Fibroblast of skin of abdomen (primary cell): ENCODE measurements around the gene CYP2C8. TPM values are rescaled to one million over a fixed set of nuclear protein-coding genes. Genes with fewer than 3 reads are reported as not detected.
"Not testable (repeated sequence)": the region's sequence is repeated elsewhere in the genome, so short reads cannot be mapped to it uniquely, and the experiment has no call there.

Source experiments
- DNase-seq: peaks from one replicate; pipeline ENCODE4 v3.0.0-alpha.2; 2013
- polyA plus RNA-seq, 2 experiments: library from polyadenylated mRNA; unstranded; fragments of 120-200 nt; gene quantifications; one replicate each; pipeline ENCODE4 v1.2.1, GENCODE V29; 2013; ENCODE audit not compliant: insufficient read length in 2 of 2

Gene CYP2C8
- polyA plus RNA-seq (2013, experiment 1 of 2; ENCODE audit: insufficient read length), result not detected
- not detected for polyA plus RNA-seq (2013, experiment 2 of 2; ENCODE audit: insufficient read length)

DNA sequence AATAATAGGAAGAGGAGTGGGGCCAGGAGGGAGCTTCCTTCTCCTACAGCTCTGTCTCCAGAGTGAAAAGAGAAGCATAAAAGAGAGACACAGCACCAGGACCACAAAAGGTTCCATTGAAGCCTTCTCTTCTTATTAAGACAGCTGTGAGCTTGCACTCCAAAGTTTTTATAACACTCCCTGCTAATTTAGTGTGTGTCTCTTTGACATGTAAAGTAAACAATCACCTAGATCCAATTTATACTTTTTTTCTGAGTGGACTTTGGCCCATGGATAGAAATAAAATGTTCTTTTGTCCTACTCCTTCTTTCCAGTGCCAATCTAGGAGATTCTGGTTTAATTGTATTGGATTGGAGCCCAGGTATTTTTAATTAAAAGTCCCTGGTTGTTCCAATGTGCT lies at the start of gene CYP2C8:
CYP2C8 (minus strand) TSS at position 212 of the 400 bp plus-strand sequence; CDS start at position 117, 95 bp downstream.
- DNase-seq, result no peak

DNA sequence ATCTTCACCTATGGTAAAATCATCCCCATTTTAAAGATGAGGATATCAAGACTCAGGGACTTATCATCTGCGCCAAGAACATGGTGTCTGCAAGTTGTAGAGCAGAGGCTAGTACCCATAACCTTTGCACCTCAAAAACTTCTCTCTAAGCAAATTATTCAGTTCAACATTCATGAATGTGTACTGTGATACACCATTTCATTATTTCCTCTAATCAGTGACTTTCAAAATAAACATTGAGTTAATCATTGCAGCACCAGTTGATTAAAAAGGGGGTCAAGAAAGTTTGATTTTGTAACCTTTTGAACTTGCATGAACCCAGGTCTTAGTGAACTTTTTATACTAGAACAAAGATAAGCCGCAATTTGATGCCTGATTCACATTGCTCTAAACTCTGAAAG lies 47.6 kb upstream of the CYP2C8 start:
- DNase-seq, result no peak

DNA sequence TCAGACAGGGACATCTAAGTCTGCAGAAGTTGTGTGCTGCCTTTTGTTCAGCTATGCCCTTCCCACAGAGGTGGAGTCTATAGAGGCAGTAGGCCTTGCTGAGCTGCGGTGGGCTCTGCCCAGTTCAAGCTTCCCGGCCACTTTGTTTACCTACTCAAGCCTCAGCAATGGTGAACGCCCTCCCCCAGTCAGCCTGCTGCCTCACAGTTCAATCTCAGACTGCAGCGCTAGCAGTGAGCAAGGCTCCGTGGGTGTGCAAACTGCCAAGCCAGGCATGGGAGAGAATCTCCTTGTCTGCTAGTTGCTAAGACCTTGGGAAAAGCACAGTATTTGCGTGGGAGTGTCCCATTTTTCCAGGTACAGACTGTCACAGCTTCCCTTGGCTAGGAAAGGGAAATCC lies 41.5 kb upstream of the CYP2C8 start:
- DNase-seq, result not testable (repeated sequence)

DNA sequence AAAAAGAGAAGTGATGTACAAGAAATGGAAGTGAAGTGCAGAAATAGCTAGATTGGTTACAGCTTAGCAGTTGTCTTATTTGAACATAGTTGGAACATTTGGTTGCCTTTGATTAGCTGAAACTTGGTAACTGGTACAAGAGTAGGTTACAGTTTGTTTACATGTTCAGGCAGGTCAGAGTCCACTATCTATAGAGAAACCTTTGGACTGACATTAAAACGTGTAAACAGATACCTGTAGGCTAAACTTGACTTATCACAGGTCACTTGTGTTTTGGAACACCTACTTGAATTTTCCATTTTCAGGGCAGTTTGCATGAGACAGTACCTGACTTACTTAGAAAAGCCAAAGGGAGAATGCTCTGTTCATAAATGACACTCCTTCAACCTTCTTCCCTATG lies 28.5 kb upstream of the CYP2C8 start:
- DNase-seq, result no peak

DNA sequence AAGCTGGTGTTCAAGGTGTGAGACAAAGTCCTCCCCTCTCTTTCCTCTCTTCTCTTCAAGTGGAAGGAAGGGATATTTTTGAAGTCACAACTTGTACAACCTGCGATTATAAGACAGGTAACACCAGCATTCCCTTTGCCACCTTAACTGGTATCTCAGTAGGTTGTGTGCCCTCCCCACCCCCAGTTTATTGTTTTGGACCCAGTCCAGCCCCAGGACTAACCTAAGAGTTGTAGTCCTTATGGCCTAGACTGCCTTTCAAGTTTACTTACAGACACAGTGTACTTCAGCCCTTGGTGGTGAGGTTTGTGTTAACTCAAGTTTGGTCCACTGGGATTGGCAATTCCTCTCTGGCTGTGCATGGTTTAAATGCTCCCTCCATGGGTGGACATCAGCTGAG lies 26.8 kb upstream of the CYP2C8 start:
- DNase-seq, result no peak

DNA sequence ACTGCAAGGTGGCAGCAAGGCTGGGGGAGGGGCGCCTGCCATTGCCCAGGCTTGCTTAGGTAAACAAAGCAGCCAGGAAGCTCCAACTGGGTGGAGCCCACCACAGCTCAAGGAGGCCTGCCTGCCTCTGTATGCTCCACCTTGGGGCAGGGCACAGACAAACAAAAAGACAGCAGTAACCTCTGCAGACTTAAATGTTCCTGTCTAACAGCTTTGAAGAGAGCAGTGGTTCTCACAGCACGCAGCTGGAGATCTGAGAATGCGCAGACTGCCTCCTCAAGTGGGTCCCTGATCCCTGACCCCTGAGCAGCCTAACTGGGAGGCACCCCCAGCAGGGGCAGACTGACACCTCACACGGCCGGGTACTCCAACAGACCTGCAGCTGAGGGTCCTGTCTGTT lies 10.3 kb upstream of the CYP2C8 start:
- DNase-seq, result not testable (repeated sequence)

DNA sequence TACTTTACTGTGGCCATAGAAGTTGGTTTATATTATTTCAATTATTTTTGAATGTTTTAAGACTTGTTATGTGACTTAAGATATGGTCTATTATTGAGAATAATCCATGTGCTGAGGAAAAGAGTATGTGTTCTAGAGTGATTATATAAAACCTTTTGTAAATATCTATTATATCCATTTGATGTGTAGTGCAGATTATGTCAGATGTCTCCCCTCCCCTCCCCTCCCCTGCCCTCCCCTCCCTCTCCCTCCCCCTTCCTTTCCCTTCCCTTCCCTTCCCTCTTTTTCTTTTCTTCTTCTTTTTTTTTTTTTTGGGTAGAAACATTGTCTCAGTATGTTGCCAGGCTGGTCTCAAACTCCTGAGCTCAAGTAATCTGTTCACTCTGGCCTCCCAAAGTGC lies 8.3 kb upstream of the CYP2C8 start:
- DNase-seq, result no peak

DNA sequence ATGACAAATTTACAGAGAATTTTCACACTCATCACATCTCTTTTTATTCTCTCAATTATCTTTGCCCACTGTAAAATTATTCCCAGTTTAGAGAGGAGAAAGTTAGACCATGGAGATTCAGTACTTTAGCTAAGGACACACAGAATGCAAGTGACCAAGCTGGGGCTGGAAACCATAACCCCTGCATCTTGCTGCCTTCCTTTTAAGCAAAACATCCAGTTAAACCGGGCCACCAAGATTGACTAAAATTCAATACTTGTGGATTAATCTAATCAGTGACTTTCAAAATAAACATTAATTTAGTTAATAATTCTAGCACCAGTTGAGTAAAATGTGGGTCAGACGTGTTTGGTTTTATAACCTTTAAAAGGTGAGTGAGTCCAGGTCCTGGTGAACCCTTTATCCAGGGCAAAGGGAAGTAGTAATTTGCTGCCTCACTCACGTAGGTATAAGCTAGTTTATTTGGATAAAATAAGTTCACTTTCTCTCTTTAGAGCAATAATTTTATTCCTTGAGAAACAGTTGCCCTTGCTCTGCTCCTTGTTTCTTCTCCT lies 1.9 kb upstream of the CYP2C8 start:
- no peak for DNase-seq

DNA sequence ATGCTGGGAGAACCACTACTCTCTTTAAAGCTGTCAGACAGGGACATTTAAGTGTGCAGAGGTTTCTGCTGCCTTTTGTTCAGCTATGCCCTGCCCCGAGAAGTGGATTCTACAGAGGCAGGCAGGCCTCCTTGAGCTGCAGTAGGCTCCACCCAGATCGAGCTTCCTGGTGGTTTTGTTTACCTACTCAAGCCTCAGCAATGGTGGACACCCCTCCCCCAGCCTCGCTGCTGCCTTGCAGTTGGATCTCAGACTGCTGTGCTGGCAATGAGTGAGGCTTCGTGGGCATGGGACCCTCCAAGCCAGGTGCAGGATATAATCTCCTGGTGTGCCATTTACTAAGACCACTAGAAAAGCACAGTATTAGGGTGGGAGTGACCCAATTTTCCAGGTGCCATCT lies 5.2 kb downstream of the CYP2C8 start:
- not testable (repeated sequence) for DNase-seq

DNA sequence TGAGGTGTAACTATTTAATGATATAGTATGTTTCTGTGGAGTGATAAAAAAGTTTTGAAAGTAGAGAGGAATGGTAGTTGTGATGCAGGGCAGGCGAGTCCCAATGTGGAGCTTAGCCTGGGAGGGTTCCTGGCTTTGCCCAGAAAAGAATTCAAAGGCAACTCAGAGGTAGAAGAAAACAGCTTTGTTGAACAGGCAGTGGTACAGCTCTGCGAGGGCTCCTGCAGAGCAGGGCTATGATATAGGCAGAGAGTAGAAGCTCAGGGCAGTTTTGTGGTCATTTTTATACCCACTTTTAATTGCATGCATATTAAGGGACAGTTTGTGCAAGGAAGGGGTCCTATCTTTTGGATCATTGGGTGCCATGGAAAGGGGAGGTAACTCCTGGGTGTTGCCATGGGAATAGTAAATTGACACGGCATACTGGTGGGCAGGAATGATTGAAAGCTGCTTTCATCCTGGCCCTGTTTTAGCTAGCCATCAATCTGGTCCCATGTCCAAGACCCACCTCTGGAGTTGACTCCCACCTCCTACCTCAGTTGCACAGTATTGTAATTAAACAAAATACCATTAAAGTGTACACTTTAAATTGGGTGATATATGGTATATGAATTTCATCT lies 12.4 kb downstream of the CYP2C8 start:
- DNase-seq, result no peak

DNA sequence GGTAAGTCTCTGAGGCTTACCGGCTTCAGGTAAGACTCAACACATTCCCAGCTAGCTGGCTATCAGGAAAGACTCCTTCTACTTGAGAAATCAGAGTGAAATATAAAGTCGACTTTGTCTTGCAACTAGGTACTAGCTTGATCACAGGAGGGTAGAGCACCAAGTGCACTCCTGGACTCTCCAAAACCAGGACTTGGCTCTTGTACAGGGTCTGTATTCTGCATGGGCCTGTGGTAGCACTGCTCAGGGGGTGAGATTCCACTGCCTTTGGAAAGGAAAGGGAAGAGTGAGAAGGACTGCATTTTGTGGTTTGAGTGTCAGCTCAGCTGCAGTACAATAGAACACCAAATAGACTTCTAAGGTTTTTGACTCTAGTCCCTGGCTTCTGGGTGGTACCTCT lies 19.4 kb downstream of the CYP2C8 start:
- DNase-seq, result no peak

DNA sequence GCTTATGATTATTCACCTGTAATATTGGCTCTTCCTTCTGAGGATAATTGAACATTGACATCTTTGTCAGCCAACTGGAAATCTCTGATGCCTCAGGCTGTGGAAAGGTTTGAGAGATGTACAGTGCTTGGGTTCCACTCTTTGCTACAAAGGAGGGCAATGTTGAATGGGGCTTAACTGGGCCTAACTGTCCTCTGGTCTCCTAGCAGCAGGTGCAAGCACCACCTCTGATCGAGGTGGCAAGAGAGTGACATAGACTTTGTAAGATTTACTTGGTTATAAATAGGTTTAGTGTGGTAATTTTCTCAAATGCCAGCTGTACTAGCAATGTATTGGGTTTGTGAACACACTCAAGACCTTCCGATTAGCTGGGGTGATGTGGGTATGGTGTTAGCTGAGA lies 21.1 kb downstream of the CYP2C8 start:
- DNase-seq, result no peak

DNA sequence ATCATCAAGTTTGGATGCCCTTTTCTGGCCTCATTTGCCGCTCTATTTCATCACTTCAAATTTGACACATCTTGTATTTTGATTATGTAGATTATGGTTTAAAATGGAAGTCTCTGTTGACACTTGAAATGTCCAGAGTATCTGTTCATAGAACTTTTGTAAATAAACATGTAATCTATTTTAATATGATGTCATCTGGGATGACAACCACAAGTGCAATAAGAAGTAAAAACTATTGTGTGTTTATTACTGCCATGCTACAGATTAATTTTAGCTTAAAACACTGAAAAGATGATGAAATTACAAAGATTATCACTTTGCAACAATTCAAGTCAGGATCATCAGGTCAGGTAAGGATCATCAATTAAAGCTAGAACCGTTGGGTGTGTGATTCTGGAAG lies 30.0 kb downstream of the CYP2C8 start:
- no peak for DNase-seq

DNA sequence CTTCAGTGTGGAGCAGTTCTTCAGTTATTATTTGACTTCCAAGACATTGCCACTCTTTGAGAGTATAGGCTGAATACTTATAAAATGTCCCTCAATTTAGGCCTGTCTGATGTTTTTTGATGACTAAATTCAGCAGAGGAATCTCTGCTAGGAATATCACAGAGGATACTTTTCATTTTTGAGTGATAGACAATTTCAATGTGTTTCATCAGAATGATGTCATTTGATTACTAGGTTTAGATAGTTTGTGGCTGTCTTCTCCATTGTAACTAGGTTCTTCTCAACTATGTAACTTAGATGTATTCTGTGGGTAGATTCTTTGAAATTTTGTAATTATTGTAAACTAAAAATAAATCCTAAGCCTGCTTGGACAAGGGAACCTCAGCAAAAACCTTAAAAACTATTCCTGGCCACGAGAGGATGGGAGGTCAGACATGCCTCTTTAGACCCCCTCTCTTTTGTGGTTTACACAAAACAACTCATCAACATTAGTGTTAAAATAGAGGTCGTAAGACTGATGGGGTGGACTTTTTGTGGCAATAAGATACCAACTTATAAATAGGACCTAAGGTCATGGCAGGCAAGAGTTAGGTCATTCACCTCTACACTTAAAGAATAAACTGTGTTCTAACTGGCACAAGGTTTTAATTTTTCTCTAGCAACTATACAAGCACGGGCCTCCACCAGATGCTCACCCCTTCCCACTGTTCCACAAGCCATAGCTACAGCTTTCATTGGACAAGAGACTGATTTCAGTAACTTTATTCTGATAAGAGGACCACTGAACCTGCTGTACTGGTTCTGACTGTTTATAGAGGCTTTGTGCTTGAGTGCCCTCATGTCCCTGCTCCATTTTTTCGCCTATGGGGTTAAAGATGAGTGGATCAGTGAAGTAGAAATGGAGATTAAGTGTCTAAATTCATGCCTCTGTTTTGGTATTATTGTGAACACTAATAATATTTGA lies 33.7 kb downstream of the CYP2C8 start:
- DNase-seq, result no peak

DNA sequence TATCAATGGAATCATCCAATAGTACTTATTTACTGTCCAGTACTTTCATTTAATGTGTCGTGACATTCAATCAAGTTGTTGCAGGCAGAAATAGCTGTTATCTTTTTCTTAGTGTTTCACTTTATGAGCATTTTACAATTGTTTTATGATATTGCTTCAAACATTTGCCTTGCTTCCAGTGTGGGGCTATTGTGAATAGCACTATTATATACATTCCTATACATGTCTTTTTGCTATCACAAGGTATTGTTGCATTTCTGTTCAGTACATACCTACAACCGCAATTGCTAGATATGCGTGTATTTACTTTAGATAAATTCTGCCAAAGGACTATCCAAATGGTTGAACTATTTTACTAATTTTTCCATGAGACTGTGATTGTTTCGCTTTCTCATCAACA lies 34.9 kb downstream of the CYP2C8 start:
- DNase-seq, result no peak

DNA sequence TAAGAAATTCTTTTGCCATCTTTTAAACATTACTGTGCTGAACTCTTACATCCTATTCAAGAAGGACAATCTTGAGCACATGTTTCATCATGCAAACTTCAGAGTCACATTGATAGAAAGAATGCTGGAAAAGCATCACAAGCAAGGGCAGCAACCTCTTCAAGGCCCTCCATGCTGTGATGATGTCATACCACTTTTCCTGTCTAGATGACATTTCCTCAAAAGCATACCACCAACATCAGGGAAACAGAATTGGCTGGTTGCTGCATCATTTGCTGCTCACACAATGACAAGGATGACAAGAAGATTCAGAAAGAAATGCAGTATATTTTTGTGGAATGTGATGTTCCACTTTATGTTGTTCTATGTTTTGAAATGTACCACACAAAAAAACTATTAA lies 37.6 kb downstream of the CYP2C8 start:
- no peak for DNase-seq

DNA sequence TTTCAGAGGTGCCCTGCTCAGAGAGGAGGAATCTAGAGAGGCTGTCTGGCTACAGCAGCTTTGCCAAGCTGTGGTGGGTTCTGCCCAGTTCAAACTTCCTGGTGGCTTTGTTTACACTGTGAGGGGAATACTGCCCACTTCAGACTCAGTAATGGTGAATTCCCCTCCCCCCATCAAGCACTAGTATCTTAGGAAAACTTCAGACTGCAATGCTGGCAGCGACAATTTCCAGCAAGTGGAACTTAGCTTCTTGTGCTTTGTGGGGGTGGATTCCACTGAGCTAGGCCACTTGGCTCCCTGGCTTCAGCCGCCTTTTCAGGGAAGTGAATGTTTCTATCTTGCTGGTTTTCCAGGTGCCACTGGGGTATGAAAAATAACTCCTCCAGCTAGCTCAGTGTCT lies 42.8 kb downstream of the CYP2C8 start:
- DNase-seq, result no peak

DNA sequence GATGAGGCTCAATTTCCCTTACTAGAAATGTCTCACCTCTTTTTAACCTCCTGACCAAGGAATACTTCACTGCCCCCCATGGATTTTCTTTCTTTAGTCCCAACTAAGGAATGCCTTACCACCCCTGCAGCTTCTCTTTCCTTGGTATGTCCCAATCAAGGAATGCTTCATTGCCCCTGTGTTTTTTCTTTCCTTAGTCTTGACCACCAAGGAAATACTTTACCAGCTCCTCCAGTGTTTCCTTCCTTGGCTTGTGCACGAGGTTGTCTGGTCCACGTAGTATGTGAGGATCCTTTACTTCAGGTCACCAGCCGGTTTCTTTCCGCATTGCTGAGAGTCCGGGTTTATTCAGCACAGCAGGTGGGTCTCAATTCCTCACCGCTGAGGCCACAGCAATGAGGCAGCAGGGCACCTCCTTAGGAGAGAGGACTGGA lies 71.5 kb downstream of the CYP2C8 start:
- DNase-seq, result no peak

DNA sequence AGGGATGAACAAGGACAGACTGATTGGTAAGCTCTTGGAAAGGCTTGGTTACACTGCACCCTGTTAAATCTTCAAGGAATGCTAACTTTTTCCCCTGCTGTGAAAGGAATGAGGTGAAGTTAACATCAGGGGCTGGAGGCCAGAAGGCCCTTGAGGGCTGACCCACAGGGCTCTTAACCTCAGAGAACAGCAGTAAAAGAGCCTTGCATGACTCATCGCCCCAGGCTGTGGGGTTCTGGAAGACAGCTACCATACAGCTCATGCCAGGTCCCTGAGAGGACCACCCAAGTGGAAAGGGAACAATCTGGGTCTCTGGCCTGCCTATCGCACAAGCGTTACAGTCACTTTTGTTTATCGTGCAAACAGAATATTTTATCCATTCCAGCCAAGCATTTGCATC lies 76.5 kb downstream of the CYP2C8 start:
- no peak for DNase-seq

DNA sequence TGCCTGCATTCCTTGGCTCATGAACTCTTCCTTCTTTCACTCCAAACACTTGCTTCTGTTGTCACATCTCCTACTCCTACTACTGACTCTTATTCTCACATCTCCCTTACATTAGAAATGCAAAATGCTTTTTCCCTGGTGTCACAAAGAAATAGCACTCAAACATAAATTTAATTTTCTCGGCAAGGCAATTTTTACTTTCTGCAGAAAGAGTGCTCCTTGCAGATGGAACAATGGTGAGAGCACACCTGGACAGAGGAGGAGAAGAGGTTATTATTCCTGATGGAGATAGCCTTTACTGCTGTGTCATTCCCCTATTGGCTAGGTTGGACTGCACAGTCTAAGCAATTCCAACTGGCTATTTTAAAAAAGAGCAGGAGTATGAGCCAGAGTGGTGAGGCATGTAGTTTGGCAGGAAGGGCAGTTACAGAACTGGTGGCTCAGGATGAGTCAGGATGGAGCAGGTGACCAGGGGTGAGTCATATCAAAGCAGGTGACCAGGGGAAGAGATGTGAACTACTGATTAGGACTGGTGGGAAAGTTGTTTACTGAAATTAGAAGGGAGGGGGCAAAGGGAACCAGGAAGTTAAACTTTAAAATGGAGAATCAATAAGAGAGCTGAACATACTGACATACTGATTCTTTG lies 77.9 kb downstream of the CYP2C8 start:
- no peak for DNase-seq

DNA sequence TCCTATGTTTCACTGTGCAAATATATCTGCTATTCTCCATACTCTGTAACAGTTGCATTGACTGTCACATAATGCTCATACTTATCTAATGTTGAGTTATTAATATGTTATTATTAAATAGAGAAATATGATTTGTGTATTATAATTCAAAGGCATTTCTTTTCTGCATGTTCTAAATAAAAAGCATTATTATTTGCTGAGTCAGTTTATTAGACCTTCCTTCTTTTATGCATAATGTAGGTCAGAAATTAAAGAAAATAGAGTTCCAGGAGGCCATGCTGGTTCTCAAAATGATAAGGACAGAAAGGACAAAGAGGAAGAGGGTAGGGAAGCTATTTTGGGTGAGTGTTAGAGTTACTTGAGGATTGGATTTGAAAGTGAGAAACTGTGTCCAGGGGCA lies 80.1 kb downstream of the CYP2C8 start:
- DNase-seq, result no peak
